T-helper 2 cell treated with Interferon-gamma antibody and Interleukin-4, amounts not matched to agents 100 ng/mL and 5 ng/mL, for 36 hours (primary cell): Measurements from ENCODE around the gene PWWP2B. TPM values are rescaled to one million over a fixed set of nuclear protein-coding genes. Genes with fewer than 3 reads are reported as not detected.

Experiments used
- intact Hi-C: fragments of 100-400 bp; cut with micrococcal nuclease; formaldehyde crosslinking; loops from one replicate; pipeline ENCODE4 v1.15.1; 2023
- total RNA-seq: library from RNA; stranded (reverse); gene quantifications from 2 replicates; pipeline ENCODE4 v1.2.3, GENCODE V29; 2022

The PWWP2B gene
- total RNA-seq, 1 donor from 2014 or later, result 5.9 TPM

GRCh38 chr10:132466520-132467463, 69.8 kb downstream of the PWWP2B start:
- intact Hi-C loops, result no loop called here

Other genes with a start within 250 kb of the PWWP2B start
- gene DPYSL4, start 210.3 kb upstream of the PWWP2B start, total RNA-seq, result 11.1 and 11.8 TPM in 2 replicates
- 10.6 and 11.0 TPM in 2 replicates for gene STK32C, start 89.2 kb upstream of the PWWP2B start, total RNA-seq
- gene LRRC27, start 65.0 kb upstream of the PWWP2B start, total RNA-seq, result 5.4 and 6.3 TPM in 2 replicates
- gene INPP5A, start 140.6 kb downstream of the PWWP2B start, total RNA-seq, result 10.4 and 11.6 TPM in 2 replicates